GM13977 (cell line): ENCODE results near the gene SLC37A1.

Experiments used
- DNase-seq: peaks from one replicate; pipeline ENCODE4 v3.0.0; 2012; ENCODE audit warnings: low spot score
- in situ Hi-C: fragments of 300-500 bp; cut with MboI; formaldehyde crosslinking; loops from one replicate; pipeline ENCODE4 v1.12.0; 2022; ENCODE audit warnings: low sequenced_read_pairs, low pct_unique_long_range_greater_than_20kb, mixed read lengths, inconsistent platforms; ENCODE audit not compliant: unreplicated experiment
- TF ChIP-seq, protein P1 (sequence below): IDR thresholded peaks from 2 replicates; pipeline ENCODE4 v1.5.1; 2012; ENCODE audit warnings: mild to moderate bottlenecking, control low read depth; ENCODE audit not compliant: insufficient read depth; ENCODE audit errors: extremely low read depth, missing control alignments

SLC37A1 gene

GRCh38 chr21:42544544-42544943, 30.9 kb downstream of the SLC37A1 start:
- no peak for DNase-seq
- TF ChIP-seq, protein P1, sequence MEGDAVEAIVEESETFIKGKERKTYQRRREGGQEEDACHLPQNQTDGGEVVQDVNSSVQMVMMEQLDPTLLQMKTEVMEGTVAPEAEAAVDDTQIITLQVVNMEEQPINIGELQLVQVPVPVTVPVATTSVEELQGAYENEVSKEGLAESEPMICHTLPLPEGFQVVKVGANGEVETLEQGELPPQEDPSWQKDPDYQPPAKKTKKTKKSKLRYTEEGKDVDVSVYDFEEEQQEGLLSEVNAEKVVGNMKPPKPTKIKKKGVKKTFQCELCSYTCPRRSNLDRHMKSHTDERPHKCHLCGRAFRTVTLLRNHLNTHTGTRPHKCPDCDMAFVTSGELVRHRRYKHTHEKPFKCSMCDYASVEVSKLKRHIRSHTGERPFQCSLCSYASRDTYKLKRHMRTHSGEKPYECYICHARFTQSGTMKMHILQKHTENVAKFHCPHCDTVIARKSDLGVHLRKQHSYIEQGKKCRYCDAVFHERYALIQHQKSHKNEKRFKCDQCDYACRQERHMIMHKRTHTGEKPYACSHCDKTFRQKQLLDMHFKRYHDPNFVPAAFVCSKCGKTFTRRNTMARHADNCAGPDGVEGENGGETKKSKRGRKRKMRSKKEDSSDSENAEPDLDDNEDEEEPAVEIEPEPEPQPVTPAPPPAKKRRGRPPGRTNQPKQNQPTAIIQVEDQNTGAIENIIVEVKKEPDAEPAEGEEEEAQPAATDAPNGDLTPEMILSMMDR = no peak
- in situ Hi-C loops = no loop called here

DNA sequence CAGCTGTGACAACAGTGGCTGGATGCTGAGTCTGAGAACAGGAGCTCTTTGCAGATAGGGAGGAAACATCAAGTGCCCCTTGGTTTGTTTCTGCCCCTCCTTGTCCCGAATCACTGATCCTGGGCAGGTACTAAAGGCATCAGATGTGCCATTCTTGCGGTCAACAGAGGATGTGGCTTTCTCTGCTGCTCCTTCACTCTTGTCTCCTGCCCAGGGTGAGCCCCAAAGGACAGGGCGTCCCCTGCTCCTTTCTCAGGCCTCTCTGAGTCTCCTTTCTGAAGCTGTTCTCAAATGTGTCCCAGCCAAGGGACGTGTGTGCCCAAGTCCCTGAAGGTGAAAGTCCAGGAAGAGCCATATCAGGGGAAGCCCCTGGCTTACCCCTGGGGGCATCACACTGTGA, 31.7 kb downstream of the SLC37A1 start:
- no peak for DNase-seq
- in situ Hi-C loops = no loop called here
- TF ChIP-seq, protein P1 = no peak

- TF ChIP-seq, protein P1 = no peak
- no peak for DNase-seq
- in situ Hi-C loops = no loop called here
Observed at GRCh38 chr21:42545745-42546144, 32.1 kb downstream of the SLC37A1 start.

DNA sequence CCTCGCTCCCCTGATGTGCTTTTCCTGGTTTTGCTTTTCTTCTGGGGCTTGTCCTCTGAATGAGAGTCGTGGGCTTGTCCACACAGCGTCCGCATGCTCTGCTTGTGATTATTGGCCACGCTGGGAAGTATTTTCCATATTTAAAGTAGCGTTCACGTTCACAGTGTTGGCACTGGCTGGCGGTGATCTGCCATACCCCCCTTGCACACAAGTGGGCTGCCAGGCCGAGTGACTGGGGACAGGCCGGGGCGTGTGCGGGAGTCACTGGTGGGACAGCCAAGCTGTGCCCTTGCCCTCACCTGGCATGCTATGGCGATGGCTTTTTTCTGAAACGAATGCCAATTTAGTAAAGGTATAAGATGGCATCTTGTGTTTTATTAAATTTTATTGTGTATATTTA, 32.8 kb downstream of the SLC37A1 start:
- TF ChIP-seq, protein P1 = no peak
- no peak for DNase-seq
- in situ Hi-C loops = no loop called here

DNA sequence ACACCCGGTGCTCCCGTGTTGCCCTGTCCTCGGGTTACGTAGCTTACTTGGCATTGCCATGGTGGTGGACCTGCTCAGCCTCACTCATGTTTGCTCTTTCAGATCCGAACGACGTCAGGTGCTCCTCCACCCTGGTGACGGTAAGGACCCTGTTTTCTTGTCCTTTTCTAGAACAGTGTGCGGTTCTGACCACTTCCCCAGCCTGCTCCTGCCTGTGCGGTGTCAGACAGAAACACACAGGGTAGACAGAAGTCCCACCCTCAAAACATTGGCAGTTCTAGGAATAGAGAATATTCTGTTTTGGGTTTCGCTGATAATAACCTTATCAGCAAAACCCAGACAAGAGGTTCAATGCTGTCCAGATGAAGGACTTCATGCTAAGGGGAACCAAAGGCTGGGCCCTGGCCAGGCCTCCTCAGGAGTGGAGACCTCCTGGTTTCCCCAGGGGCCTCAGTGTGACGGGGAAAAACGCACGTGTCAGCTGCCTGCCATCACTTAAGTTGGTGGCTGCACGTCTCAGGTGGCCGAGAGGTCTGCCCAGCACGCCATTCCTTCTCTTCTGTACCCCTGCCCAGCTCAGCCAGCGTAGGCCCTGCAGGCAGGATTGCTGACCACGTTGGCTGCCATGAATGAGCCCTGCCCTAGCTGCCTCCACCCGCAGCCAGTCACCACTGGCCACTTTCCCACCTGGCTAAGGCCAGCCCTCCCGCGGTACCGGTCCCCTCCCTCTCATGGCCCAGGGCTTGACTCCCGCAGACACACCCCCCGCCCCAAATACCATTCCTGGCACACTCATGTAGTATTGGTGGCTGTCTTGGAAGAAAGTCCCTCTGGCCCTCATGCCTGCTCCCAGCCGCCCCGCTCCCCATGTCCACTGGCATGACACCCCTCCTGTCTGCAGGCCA, 33.6 kb downstream of the SLC37A1 start:
- TF ChIP-seq, protein P1 = no peak
- in situ Hi-C loops = no loop called here

DNA sequence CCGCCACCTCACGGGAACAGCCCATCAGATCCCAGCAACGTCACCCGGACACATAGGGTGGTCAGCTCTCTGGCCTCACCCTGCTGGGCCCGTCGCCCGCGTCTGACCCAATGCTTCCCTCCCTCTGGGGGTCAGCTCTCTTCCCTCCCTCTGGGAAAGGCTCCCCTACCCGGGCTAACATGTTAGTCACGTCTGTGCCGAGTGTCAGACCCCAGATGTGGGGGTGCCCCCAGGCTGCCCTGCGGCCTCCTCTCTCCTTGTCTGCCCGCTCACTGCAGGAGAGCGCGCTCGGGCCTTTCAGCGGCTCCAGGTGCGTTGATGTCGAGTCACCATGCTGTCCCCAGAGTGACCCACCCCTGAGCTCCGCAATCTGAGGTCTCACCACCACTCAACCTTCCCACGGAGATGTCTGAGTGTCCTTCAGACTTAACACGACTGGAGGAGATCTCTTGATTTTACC, 34.3 kb downstream of the SLC37A1 start:
- TF ChIP-seq, protein P1 = no peak
- DNase-seq = no peak
- in situ Hi-C loops = no loop called here

More for the DNA sequence above, 33.6 kb downstream of the SLC37A1 start:
- DNase-seq = no peak
